NCI-H82 treated with DMSO at 0.1 percent for 48 hours (cell line): ENCODE results near the gene NDST3.
A peak's percentile ranks its signal among the peaks of the same experiment; 100 is the strongest.

Source experiments
- DNase-seq: peaks from one replicate; lab custom pipeline; 2025; ENCODE audit not compliant: unreplicated experiment; lab: John Stamatoyannopoulos, UW

NDST3 gene

GRCh38 chr4:118077767-118078105 lies 43.5 kb downstream of the NDST3 start:
- DNase-seq: no peak

- DNase-seq: no peak
Measured at GRCh38 chr4:118081434-118081833, 47.1 kb downstream of the NDST3 start.

GRCh38 chr4:118082182-118082581 lies 47.9 kb downstream of the NDST3 start:
- DNase-seq: no peak

- no peak for DNase-seq
Measured at GRCh38 chr4:118085700-118086099, 51.4 kb downstream of the NDST3 start.

GRCh38 chr4:118086344-118086743 lies 52.1 kb downstream of the NDST3 start:
- DNase-seq: no peak

GRCh38 chr4:118087366-118087765 lies 53.1 kb downstream of the NDST3 start:
- DNase-seq: no peak

GRCh38 chr4:118099106-118099505 lies 64.8 kb downstream of the NDST3 start:
- DNase-seq: peak; percentile 95

- no peak for DNase-seq
Measured at GRCh38 chr4:118102195-118102594, 67.9 kb downstream of the NDST3 start.

- no peak for DNase-seq
Measured at GRCh38 chr4:118112117-118113046, 78.1 kb downstream of the NDST3 start.

GRCh38 chr4:118113220-118113619 lies 78.9 kb downstream of the NDST3 start:
- no peak for DNase-seq

- DNase-seq: no peak
Measured at GRCh38 chr4:118114720-118115119, 80.4 kb downstream of the NDST3 start.

GRCh38 chr4:118120120-118120760 lies 86.0 kb downstream of the NDST3 start:
- no peak for DNase-seq

- DNase-seq: no peak
Measured at GRCh38 chr4:118124997-118125396, 90.7 kb downstream of the NDST3 start.

GRCh38 chr4:118139241-118139640 lies 105.0 kb downstream of the NDST3 start:
- no peak for DNase-seq

- DNase-seq: no peak
Measured at GRCh38 chr4:118141240-118141639, 107.0 kb downstream of the NDST3 start.

GRCh38 chr4:118154649-118155048 lies 120.4 kb downstream of the NDST3 start:
- no peak for DNase-seq

- no peak for DNase-seq
Measured at GRCh38 chr4:118155516-118155915, 121.2 kb downstream of the NDST3 start.

- DNase-seq: peak; percentile 41
Measured at GRCh38 chr4:118158763-118159375, 124.6 kb downstream of the NDST3 start.

- no peak for DNase-seq
Measured at GRCh38 chr4:118167306-118167705, 133.0 kb downstream of the NDST3 start.

GRCh38 chr4:118171381-118171780 lies 137.1 kb downstream of the NDST3 start:
- DNase-seq: no peak

- DNase-seq: no peak
Measured at GRCh38 chr4:118173126-118173525, 138.8 kb downstream of the NDST3 start.
